Measurements from ENCODE around the gene SLC39A5.

Gene SLC39A5

DNA sequence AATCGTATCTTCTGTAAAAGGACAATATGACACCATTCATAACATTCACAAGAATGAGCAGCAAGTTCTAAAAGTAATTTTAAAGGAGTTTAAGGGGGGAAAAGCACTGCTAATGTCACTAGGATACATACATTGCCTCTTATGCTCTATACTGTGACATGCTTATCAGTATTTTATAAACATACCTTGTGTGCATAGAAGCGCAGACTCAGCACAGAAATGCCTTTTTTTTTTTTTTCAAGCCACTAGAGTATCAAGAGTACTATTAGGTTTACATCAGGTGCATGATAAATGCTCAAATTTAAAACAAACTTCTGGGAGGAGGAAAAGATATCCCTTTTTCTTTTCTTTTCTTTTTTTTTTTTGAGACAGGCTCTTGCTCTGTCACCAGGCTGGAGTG is 27.0 kb upstream of the SLC39A5 start:
- DNase-seq, result no peak
- Histone ChIP-seq H3K4me2 (ENCODE audit: low read depth, low read length) (no peak overlapping the region), H3K27ac (ENCODE audit: low read length) (no peak overlapping the region), H3K9ac (ENCODE audit: low read length) (no peak overlapping the region), H3K79me2 (ENCODE audit: low read length) (no peaks in the 10 kb centered on the region), H4K20me1 (ENCODE audit: insufficient read depth, low read length) (no peaks in the 10 kb centered on the region), H3K9me2 (replicated peaks; ENCODE audit: insufficient read depth, low read length) (no peaks in the 10 kb centered on the region), H3K36me3 (replicated peaks; ENCODE audit: insufficient read depth, low read length) (no peaks in the 10 kb centered on the region; the same call in 1 of the 2 replicates), H3K27me3 (replicated peaks; ENCODE audit: insufficient read depth, low read length) (no peaks in the 10 kb centered on the region), H3K9me3 (replicated peaks; ENCODE audit: insufficient read depth, low read length) (no peaks in the 10 kb centered on the region), H3K4me1 (ENCODE audit: low read length) (no peaks in the 10 kb centered on the region), H3K4me3 (ENCODE audit: low read length) (no peak overlapping the region), H2AFZ (ENCODE audit: low read length) (no peak overlapping the region), H3F3A (ENCODE audit: insufficient read depth, low read length) (no peaks in the 10 kb centered on the region)
- TF ChIP-seq EZH2phosphoT487 (IDR thresholded peaks at IDR 0.05; ENCODE audit: low read length), result no peak
- TF ChIP-seq EZH2 (optimal IDR thresholded peaks at IDR 0.05; ENCODE audit: low read depth, low read length), result no peak
- TF ChIP-seq, protein P1, sequence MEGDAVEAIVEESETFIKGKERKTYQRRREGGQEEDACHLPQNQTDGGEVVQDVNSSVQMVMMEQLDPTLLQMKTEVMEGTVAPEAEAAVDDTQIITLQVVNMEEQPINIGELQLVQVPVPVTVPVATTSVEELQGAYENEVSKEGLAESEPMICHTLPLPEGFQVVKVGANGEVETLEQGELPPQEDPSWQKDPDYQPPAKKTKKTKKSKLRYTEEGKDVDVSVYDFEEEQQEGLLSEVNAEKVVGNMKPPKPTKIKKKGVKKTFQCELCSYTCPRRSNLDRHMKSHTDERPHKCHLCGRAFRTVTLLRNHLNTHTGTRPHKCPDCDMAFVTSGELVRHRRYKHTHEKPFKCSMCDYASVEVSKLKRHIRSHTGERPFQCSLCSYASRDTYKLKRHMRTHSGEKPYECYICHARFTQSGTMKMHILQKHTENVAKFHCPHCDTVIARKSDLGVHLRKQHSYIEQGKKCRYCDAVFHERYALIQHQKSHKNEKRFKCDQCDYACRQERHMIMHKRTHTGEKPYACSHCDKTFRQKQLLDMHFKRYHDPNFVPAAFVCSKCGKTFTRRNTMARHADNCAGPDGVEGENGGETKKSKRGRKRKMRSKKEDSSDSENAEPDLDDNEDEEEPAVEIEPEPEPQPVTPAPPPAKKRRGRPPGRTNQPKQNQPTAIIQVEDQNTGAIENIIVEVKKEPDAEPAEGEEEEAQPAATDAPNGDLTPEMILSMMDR (IDR thresholded peaks at IDR 0.05; ENCODE audit: low read length), result no peak

DNA sequence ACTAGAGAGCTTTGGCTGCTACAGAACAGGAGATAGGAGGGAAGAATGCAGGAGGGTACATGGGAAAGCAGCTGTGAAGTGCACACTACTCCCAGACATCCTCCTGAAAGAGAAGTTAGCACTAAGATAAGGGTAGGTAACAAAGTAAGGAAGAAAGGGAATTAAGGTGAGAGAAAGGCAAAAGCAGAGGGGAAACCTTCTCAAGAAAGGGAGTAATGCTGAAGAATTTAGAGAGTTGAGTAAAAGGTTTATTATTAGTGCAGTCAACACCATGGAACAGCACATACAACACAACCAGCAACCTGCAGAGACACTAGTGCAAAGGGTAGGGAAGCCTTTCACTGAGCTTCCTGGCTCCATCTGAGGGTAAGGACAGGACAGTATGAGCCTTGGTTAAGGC is 25.6 kb upstream of the SLC39A5 start:
- no peak overlapping the region for H3K9ac ChIP-seq (ENCODE audit: low read length)
- H3F3A ChIP-seq (ENCODE audit: insufficient read depth, low read length), result no peaks in the 10 kb centered on the region
- no peaks in the 10 kb centered on the region for H3K4me1 ChIP-seq (ENCODE audit: low read length)
- no peak for TF ChIP-seq EZH2phosphoT487 (IDR thresholded peaks at IDR 0.05; ENCODE audit: low read length)
- TF ChIP-seq, protein P1 (IDR thresholded peaks at IDR 0.05; ENCODE audit: low read length), result no peak
- TF ChIP-seq EZH2 (optimal IDR thresholded peaks at IDR 0.05; ENCODE audit: low read depth, low read length), result no peak
- H3K79me2 ChIP-seq (ENCODE audit: low read length), result no peaks in the 10 kb centered on the region
- no peak overlapping the region for H3K27ac ChIP-seq (ENCODE audit: low read length)
- H3K9me3 ChIP-seq (replicated peaks; ENCODE audit: insufficient read depth, low read length), result no peaks in the 10 kb centered on the region
- no peaks in the 10 kb centered on the region for H4K20me1 ChIP-seq (ENCODE audit: insufficient read depth, low read length)
- DNase-seq, result no peak
- no peak overlapping the region for H2AFZ ChIP-seq (ENCODE audit: low read length)
- no peaks in the 10 kb centered on the region; the same call in 1 of the 2 replicates for H3K36me3 ChIP-seq (replicated peaks; ENCODE audit: insufficient read depth, low read length)
- H3K4me3 ChIP-seq (ENCODE audit: low read length), result no peak overlapping the region
- H3K27me3 ChIP-seq (replicated peaks; ENCODE audit: insufficient read depth, low read length), result no peaks in the 10 kb centered on the region
- H3K4me2 ChIP-seq (ENCODE audit: low read depth, low read length), result no peak overlapping the region
- H3K9me2 ChIP-seq (replicated peaks; ENCODE audit: insufficient read depth, low read length), result no peaks in the 10 kb centered on the region

DNA sequence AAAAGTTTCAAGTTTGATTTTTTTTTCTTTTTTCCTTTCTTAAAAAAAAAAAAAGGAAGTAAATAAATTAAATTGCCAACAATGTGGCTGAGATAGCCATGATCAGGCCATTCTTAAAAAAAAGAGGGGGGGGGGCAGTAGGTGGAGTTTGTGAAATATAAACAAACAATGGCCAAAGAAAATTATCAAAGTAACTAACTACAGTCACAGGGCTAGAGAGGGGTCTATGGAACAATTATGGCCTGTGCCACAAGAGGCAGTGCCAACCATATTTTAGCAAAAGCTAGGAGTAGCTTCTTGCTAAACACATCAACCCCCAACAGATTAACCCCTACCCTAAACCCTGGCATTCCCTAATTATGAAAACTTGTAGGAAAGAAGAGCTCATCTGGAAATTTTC is 24.4 kb upstream of the SLC39A5 start:
- Histone ChIP-seq H4K20me1 (ENCODE audit: insufficient read depth, low read length) (no peaks in the 10 kb centered on the region), H2AFZ (ENCODE audit: low read length) (no peak overlapping the region), H3K4me1 (ENCODE audit: low read length) (no peaks in the 10 kb centered on the region), H3K4me3 (ENCODE audit: low read length) (no peak overlapping the region), H3K27ac (ENCODE audit: low read length) (no peak overlapping the region), H3K9me2 (replicated peaks; ENCODE audit: insufficient read depth, low read length) (no peaks in the 10 kb centered on the region), H3K9ac (ENCODE audit: low read length) (no peak overlapping the region), H3K79me2 (ENCODE audit: low read length) (no peaks in the 10 kb centered on the region), H3F3A (ENCODE audit: insufficient read depth, low read length) (no peaks in the 10 kb centered on the region), H3K36me3 (replicated peaks; ENCODE audit: insufficient read depth, low read length) (peaks cover 3% of the 10 kb centered on the region), H3K4me2 (ENCODE audit: low read depth, low read length) (no peak overlapping the region), H3K27me3 (replicated peaks; ENCODE audit: insufficient read depth, low read length) (no peaks in the 10 kb centered on the region), H3K9me3 (replicated peaks; ENCODE audit: insufficient read depth, low read length) (no peaks in the 10 kb centered on the region)
- no peak for TF ChIP-seq EZH2phosphoT487 (IDR thresholded peaks at IDR 0.05; ENCODE audit: low read length)
- TF ChIP-seq, protein P1 (IDR thresholded peaks at IDR 0.05; ENCODE audit: low read length), result no peak
- no peak for TF ChIP-seq EZH2 (optimal IDR thresholded peaks at IDR 0.05; ENCODE audit: low read depth, low read length)
- DNase-seq, result no peak
